ENCODE results near the gene SLC35G6.
A peak's percentile ranks its signal among the peaks of the same experiment; 100 is the strongest.
"Not testable (repeated sequence)": the region's sequence is repeated elsewhere in the genome, so short reads cannot be mapped to it uniquely, and the experiment has no call there.

The SLC35G6 gene

DNA sequence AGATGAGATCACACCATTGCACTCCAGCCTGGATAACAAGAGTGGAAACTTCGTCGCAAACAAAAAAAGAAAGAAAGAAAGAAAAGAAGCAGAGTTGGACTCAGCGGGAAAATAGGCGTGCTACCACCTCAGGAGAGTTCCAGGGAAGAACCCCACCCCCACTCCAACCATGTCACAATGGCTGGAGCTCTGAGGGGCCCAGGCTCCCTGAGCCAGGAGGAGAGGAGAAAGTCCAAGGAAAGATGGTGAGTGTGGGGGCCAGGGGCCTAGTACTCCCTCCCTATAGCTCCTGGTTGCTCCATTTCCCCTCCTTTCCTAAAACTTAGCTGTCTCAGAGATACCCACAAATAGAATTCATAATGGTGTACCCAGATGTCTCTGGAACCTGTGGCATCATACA lies at the start of gene SLC35G6:
Gene SLC35G6 (plus strand): TSS at position 172 of the 400 bp plus-strand sequence. CDS start 71 bp downstream, at position 243.
- Histone ChIP-seq H3K27ac (ENCODE audit: low read depth, low read length) (peak within 1 kb of the TSS; percentile 94), H3K4me1 (ENCODE audit: control insufficient read depth in 5 of 5, insufficient read depth in 5 of 5, low read length in 5 of 5) (peaks cover 12 to 66% (median 60%) of the 10 kb centered on the region in 5 donors), H3K4me3 (ENCODE audit: low read depth in 1 of 5, low read length in 5 of 5) (peak within 1 kb of the TSS in 4 of 5 donors; percentile 69 to 86 (median 76)), H3K9ac (ENCODE audit: low read length in 5 of 5) (peak within 1 kb of the TSS in 2 of 5 donors; percentile 75 to 88)
- not testable (repeated sequence) for H3K36me3 ChIP-seq (ENCODE audit: control insufficient read depth in 5 of 5, insufficient read depth in 5 of 5, low read length in 5 of 5); H3K27me3 ChIP-seq (ENCODE audit: control insufficient read depth in 5 of 5, insufficient read depth in 4 of 5, low read length in 5 of 5); H3K9me3 ChIP-seq (ENCODE audit: control insufficient read depth in 5 of 5, low read length in 5 of 5)

- Histone ChIP-seq H3K36me3 (ENCODE audit: control insufficient read depth in 5 of 5, insufficient read depth in 5 of 5, low read length in 5 of 5) (no peaks in the 10 kb centered on the region), H3K9me3 (ENCODE audit: control insufficient read depth in 5 of 5, low read length in 5 of 5) (no peaks in the 10 kb centered on the region), H3K9ac (ENCODE audit: low read length in 5 of 5) (no peak overlapping the region), H3K27ac (ENCODE audit: low read depth, low read length) (no peak overlapping the region), H3K4me1 (ENCODE audit: control insufficient read depth in 5 of 5, insufficient read depth in 5 of 5, low read length in 5 of 5) (peaks cover 0 to 22% (median 20%) of the 10 kb centered on the region in 5 donors), H3K27me3 (ENCODE audit: control insufficient read depth in 5 of 5, insufficient read depth in 4 of 5, low read length in 5 of 5) (peaks cover 0 to 2% (median 0%) of the 10 kb centered on the region in 5 donors), H3K4me3 (ENCODE audit: low read depth in 1 of 5, low read length in 5 of 5) (no peak overlapping the region)
These were observed 49.0 kb upstream of the SLC35G6 start for GRCh38 chr17:7432296-7432695.

- Histone ChIP-seq H3K36me3 (ENCODE audit: control insufficient read depth in 5 of 5, insufficient read depth in 5 of 5, low read length in 5 of 5) (no peaks in the 10 kb centered on the region), H3K4me3 (ENCODE audit: low read depth in 1 of 5, low read length in 5 of 5) (peak overlapping the region; percentile 38 to 66 (median 62)), H3K27ac (ENCODE audit: low read depth, low read length) (no peak overlapping the region), H3K9me3 (ENCODE audit: control insufficient read depth in 5 of 5, low read length in 5 of 5) (no peaks in the 10 kb centered on the region), H3K9ac (ENCODE audit: low read length in 5 of 5) (peak overlapping the region in 4 of 5 donors; percentile 44 to 58 (median 52)), H3K27me3 (ENCODE audit: control insufficient read depth in 5 of 5, insufficient read depth in 4 of 5, low read length in 5 of 5) (peaks cover 0 to 25% (median 14%) of the 10 kb centered on the region in 5 donors), H3K4me1 (ENCODE audit: control insufficient read depth in 5 of 5, insufficient read depth in 5 of 5, low read length in 5 of 5) (peaks cover 0 to 57% (median 50%) of the 10 kb centered on the region in 5 donors)
These were observed 45.3 kb upstream of the SLC35G6 start for GRCh38 chr17:7435676-7436555.

GRCh38 chr17:7436556-7437368 lies 44.5 kb upstream of the SLC35G6 start:
- Histone ChIP-seq H3K27ac (ENCODE audit: low read depth, low read length) (no peak overlapping the region), H3K9ac (ENCODE audit: low read length in 5 of 5) (peak overlapping the region in 3 of 5 donors; percentile 2 to 35 (median 28)), H3K9me3 (ENCODE audit: control insufficient read depth in 5 of 5, low read length in 5 of 5) (no peaks in the 10 kb centered on the region), H3K27me3 (ENCODE audit: control insufficient read depth in 5 of 5, insufficient read depth in 4 of 5, low read length in 5 of 5) (peaks cover 0 to 25% (median 14%) of the 10 kb centered on the region in 5 donors), H3K4me3 (ENCODE audit: low read depth in 1 of 5, low read length in 5 of 5) (peak overlapping the region; percentile 38 to 66 (median 39)), H3K4me1 (ENCODE audit: control insufficient read depth in 5 of 5, insufficient read depth in 5 of 5, low read length in 5 of 5) (peaks cover 0 to 60% (median 54%) of the 10 kb centered on the region in 5 donors), H3K36me3 (ENCODE audit: control insufficient read depth in 5 of 5, insufficient read depth in 5 of 5, low read length in 5 of 5) (no peaks in the 10 kb centered on the region)

DNA sequence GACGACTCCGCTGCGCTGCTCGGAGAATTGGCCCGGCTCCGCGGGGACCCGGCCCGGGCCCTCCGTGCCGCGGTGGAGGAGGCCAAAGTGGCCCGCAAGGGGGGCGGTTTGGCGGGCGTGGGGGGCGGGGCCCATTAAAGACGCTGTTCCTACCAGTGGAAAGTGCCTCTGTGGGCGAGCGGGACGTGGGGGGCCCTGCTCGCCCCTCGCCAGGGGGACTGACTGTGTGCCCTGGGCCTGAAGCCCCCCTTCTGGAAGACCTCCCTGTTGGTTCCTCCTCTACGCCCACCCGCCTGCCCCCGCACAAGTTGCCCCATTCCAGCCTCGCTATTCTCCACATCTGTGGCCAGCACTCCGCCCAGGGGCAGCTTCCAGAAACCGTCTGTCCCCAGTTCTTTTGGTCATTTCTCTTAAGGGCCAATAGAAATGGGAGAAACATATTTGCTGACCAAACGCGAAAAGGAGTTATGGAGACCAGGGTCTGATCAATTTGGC lies 43.8 kb upstream of the SLC35G6 start:
- Histone ChIP-seq H3K9ac (ENCODE audit: low read length in 5 of 5) (no peak overlapping the region), H3K9me3 (ENCODE audit: control insufficient read depth in 5 of 5, low read length in 5 of 5) (no peaks in the 10 kb centered on the region), H3K27ac (ENCODE audit: low read depth, low read length) (no peak overlapping the region), H3K4me3 (ENCODE audit: low read depth in 1 of 5, low read length in 5 of 5) (peak overlapping the region; percentile 37 to 66 (median 55)), H3K36me3 (ENCODE audit: control insufficient read depth in 5 of 5, insufficient read depth in 5 of 5, low read length in 5 of 5) (no peaks in the 10 kb centered on the region), H3K4me1 (ENCODE audit: control insufficient read depth in 5 of 5, insufficient read depth in 5 of 5, low read length in 5 of 5) (peaks cover 0 to 60% (median 54%) of the 10 kb centered on the region in 5 donors), H3K27me3 (ENCODE audit: control insufficient read depth in 5 of 5, insufficient read depth in 4 of 5, low read length in 5 of 5) (peaks cover 0 to 25% (median 14%) of the 10 kb centered on the region in 5 donors)

GRCh38 chr17:7437950-7438614 lies 43.2 kb upstream of the SLC35G6 start:
- peaks cover 0 to 25% (median 14%) of the 10 kb centered on the region in 5 donors for H3K27me3 ChIP-seq (ENCODE audit: control insufficient read depth in 5 of 5, insufficient read depth in 4 of 5, low read length in 5 of 5)
- H3K36me3 ChIP-seq (ENCODE audit: control insufficient read depth in 5 of 5, insufficient read depth in 5 of 5, low read length in 5 of 5), result no peaks in the 10 kb centered on the region
- peak overlapping the region in 2 of 5 donors; percentile 12 to 64 for H3K9ac ChIP-seq (ENCODE audit: low read length in 5 of 5)
- peak overlapping the region; percentile 37 to 66 (median 55) for H3K4me3 ChIP-seq (ENCODE audit: low read depth in 1 of 5, low read length in 5 of 5)
- no peak overlapping the region for H3K27ac ChIP-seq (ENCODE audit: low read depth, low read length)
- H3K9me3 ChIP-seq (ENCODE audit: control insufficient read depth in 5 of 5, low read length in 5 of 5), result no peaks in the 10 kb centered on the region
- peaks cover 0 to 60% (median 54%) of the 10 kb centered on the region in 5 donors for H3K4me1 ChIP-seq (ENCODE audit: control insufficient read depth in 5 of 5, insufficient read depth in 5 of 5, low read length in 5 of 5)

DNA sequence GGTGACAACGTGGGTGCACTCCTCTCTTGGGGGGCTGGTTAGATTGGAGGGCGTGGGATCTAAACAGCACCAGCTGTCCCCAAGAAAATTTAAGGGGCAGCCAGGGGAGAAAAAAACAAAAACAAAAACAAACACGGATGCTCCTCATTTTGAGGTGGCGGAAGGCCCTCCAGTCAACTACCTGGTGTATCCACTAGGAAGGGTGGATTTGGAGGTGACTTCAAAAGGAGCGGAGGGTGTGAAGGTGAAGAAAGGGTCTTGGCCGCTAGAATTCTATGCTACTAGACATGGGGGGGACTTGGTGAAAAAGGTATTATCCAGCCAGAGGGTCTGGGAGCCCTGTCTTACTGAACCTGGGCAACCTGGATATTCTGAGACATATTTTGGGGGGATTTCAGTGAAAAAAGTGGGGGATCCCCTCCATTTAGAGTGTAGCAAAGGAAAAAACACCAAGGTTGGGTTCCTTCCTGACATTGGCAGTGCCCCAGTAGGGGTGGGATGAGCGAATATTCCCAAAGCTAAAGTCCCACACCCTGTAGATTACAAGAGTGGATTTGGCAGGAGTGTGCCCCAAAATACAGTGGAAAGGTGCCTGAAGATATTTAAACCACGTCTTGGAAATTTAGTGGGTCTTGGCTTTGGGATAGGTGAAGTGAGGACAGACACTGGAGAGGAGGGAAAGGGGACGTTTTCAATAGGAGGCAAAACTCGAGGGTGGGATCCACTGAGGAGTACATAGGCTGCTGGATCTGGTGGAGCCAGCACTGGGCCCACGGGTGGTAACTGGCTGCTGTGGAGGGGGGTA lies 42.4 kb upstream of the SLC35G6 start:
- Histone ChIP-seq H3K27me3 (ENCODE audit: control insufficient read depth in 5 of 5, insufficient read depth in 4 of 5, low read length in 5 of 5) (peaks cover 0 to 29% (median 14%) of the 10 kb centered on the region in 5 donors), H3K9ac (ENCODE audit: low read length in 5 of 5) (peak overlapping the region in 2 of 5 donors; percentile 12 to 64), H3K27ac (ENCODE audit: low read depth, low read length) (no peak overlapping the region), H3K9me3 (ENCODE audit: control insufficient read depth in 5 of 5, low read length in 5 of 5) (no peaks in the 10 kb centered on the region), H3K4me3 (ENCODE audit: low read depth in 1 of 5, low read length in 5 of 5) (peak overlapping the region; percentile 36 to 66 (median 51)), H3K36me3 (ENCODE audit: control insufficient read depth in 5 of 5, insufficient read depth in 5 of 5, low read length in 5 of 5) (no peaks in the 10 kb centered on the region), H3K4me1 (ENCODE audit: control insufficient read depth in 5 of 5, insufficient read depth in 5 of 5, low read length in 5 of 5) (peaks cover 0 to 60% (median 54%) of the 10 kb centered on the region in 5 donors)

DNA sequence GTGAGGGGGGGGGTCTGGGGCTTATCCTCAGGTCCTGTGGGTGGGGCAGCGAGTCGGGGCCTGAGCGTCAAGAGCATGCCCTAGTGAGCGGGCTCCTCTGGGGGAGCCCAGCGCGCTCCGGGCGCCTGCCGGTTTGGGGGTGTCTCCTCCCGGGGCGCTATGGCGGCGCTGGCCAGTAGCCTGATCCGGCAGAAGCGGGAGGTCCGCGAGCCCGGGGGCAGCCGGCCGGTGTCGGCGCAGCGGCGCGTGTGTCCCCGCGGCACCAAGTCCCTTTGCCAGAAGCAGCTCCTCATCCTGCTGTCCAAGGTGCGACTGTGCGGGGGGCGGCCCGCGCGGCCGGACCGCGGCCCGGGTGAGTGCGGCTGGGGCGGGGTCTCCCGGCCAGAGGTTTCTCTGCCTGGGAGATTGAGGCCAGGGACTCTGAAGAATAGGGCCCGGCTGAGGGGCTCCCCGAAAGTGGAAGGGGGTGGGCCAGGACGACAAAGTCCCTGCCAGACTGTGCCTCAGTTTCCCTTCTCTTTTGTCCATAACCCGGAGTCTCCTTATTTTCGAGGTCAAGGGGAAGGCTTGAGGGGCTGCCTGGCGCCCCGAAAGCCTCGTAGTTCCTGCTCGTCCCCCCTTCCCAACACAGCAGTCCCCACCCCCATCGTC lies 41.7 kb upstream of the SLC35G6 start, which contains the start of gene FGF11:
Gene FGF11 (plus strand): TSS at position 51 of the 651 bp plus-strand sequence. CDS start 109 bp downstream, at position 160.
- peaks cover 0 to 32% (median 14%) of the 10 kb centered on the region in 5 donors for H3K27me3 ChIP-seq (ENCODE audit: control insufficient read depth in 5 of 5, insufficient read depth in 4 of 5, low read length in 5 of 5)
- no peak within 1 kb of the TSS for H3K27ac ChIP-seq (ENCODE audit: low read depth, low read length)

More for the DNA sequence above, 41.7 kb upstream of the SLC35G6 start, which contains the start of gene FGF11:
- H3K9me3 ChIP-seq (ENCODE audit: control insufficient read depth in 5 of 5, low read length in 5 of 5), result no peaks in the 10 kb centered on the region
- H3K4me3 ChIP-seq (ENCODE audit: low read depth in 1 of 5, low read length in 5 of 5), result peak within 1 kb of the TSS; percentile 36 to 66 (median 51)
- H3K4me1 ChIP-seq (ENCODE audit: control insufficient read depth in 5 of 5, insufficient read depth in 5 of 5, low read length in 5 of 5), result peaks cover 1 to 61% (median 55%) of the 10 kb centered on the region in 5 donors
- H3K36me3 ChIP-seq (ENCODE audit: control insufficient read depth in 5 of 5, insufficient read depth in 5 of 5, low read length in 5 of 5), result no peaks in the 10 kb centered on the region
- peak within 1 kb of the TSS in 2 of 5 donors; percentile 12 to 64 for H3K9ac ChIP-seq (ENCODE audit: low read length in 5 of 5)

Measured in subcutaneous abdominal adipose tissue (tissue), 5 donors.